HCT116 (cell line): ENCODE measurements around the gene WNT7B.

Experiments used
- CEBPB ChIP-seq: IDR thresholded peaks from 2 replicates; pipeline ENCODE4 v1.6.1; 2012; ENCODE audit warnings: low read depth
- ELF1 ChIP-seq: IDR thresholded peaks from 2 replicates; pipeline ENCODE4 v1.6.1; 2012; ENCODE audit warnings: low read depth, borderline replicate concordance
- EZH2 ChIP-seq: fragments of 200-600 bp; sonication (generic); IDR thresholded peaks from 2 replicates; pipeline ENCODE4 v1.6.1; 2017; ENCODE audit warnings: antibody characterized with exemption, mixed run types
- JUND ChIP-seq: IDR thresholded peaks from 2 replicates; pipeline ENCODE4 v1.6.1; 2012
- POLR2A ChIP-seq: IDR thresholded peaks from 2 replicates; pipeline ENCODE4 v1.7.0; 2011; ENCODE audit warnings: borderline replicate concordance; ENCODE audit not compliant: insufficient read depth, insufficient read length; ENCODE audit errors: extremely low read depth
- SIN3A ChIP-seq: IDR thresholded peaks from 2 replicates; pipeline ENCODE4 v1.6.1; 2012; ENCODE audit warnings: low read depth
- TCF7L2 ChIP-seq: IDR thresholded peaks from 2 replicates; pipeline ENCODE4 v1.7.0; 2011; ENCODE audit warnings: borderline replicate concordance, inconsistent platforms; ENCODE audit not compliant: insufficient read depth, insufficient read length; ENCODE audit errors: extremely low read depth
- TF ChIP-seq, protein P1 (sequence below): IDR thresholded peaks from 2 replicates; pipeline ENCODE4 v1.6.1; 2011; ENCODE audit warnings: mild to moderate bottlenecking, low read length, moderate library complexity; ENCODE audit not compliant: insufficient replicate concordance; ENCODE audit errors: extremely low read depth
- TF ChIP-seq, protein P2 (sequence below), 3 experiments: fragments of 200-600 bp in 1 of 3; sonication (generic) in 1 of 3; IDR thresholded peaks in 2 of 3; conservative IDR thresholded peaks in 1 of 3; 2 replicates each; pipeline ENCODE4 v1.5.1; 2012 to 2017; ENCODE audit warnings: low read depth in 2 of 3, low read length in 2 of 3, antibody characterized with exemption in 1 of 3, borderline replicate concordance in 1 of 3, control low read depth in 1 of 3, mild to moderate bottlenecking in 1 of 3, mixed read lengths in 1 of 3, mixed run types in 1 of 3, moderate library complexity in 1 of 3; ENCODE audit not compliant: insufficient read depth in 1 of 3

DNA sequence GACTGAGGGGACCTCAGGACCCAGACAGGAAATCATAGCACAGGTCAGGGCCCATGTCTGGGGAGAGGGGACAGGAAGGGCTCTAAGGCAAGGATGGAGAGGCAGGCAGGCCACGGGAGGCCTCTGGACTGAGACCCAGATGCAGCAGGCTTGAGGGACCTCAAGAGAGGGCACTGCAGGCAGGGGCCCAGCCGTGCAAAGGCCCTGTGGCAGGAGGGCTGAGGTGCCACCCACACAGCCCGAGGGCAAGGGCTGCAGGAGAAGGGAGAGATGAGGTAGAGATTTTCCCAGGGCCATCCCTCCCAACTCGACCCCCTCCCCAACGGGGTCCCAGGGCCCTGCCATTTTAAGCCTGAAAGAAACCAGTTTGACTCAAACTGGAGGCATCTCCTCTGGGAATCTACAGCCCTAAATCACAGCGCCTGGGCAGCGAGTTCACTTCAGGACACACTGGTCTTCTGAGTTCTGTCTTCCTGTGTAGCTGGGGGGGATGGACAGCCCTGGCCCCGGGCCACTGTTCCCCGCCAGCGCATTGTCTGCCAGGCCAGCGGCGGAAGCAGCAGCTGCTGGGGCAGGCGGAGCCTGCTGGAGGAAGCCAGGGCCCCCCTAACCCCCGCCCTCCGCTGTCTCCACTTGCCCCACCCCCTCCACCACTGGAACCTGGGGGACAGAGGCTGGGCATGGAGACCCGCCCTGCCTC, 20.3 kb upstream of the WNT7B start:
- TF ChIP-seq CEBPB (no peak), JUND (no peak), EZH2 (no peak), POLR2A (no peak), TCF7L2 (no peak), ELF1 (no peak), SIN3A (no peak)
- TF ChIP-seq, protein P1, sequence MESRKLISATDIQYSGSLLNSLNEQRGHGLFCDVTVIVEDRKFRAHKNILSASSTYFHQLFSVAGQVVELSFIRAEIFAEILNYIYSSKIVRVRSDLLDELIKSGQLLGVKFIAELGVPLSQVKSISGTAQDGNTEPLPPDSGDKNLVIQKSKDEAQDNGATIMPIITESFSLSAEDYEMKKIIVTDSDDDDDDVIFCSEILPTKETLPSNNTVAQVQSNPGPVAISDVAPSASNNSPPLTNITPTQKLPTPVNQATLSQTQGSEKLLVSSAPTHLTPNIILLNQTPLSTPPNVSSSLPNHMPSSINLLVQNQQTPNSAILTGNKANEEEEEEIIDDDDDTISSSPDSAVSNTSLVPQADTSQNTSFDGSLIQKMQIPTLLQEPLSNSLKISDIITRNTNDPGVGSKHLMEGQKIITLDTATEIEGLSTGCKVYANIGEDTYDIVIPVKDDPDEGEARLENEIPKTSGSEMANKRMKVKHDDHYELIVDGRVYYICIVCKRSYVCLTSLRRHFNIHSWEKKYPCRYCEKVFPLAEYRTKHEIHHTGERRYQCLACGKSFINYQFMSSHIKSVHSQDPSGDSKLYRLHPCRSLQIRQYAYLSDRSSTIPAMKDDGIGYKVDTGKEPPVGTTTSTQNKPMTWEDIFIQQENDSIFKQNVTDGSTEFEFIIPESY: no peak
- TF ChIP-seq, protein P2, sequence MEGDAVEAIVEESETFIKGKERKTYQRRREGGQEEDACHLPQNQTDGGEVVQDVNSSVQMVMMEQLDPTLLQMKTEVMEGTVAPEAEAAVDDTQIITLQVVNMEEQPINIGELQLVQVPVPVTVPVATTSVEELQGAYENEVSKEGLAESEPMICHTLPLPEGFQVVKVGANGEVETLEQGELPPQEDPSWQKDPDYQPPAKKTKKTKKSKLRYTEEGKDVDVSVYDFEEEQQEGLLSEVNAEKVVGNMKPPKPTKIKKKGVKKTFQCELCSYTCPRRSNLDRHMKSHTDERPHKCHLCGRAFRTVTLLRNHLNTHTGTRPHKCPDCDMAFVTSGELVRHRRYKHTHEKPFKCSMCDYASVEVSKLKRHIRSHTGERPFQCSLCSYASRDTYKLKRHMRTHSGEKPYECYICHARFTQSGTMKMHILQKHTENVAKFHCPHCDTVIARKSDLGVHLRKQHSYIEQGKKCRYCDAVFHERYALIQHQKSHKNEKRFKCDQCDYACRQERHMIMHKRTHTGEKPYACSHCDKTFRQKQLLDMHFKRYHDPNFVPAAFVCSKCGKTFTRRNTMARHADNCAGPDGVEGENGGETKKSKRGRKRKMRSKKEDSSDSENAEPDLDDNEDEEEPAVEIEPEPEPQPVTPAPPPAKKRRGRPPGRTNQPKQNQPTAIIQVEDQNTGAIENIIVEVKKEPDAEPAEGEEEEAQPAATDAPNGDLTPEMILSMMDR (IDR thresholded peaks at IDR 0.05 in 2 of 3, conservative IDR thresholded peaks at IDR 0.05 in 1 of 3; ENCODE audit: borderline replicate concordance in 1 of 3, insufficient read depth in 1 of 3, low read depth in 2 of 3, low read length in 2 of 3): no peak
